Activated T-helper 17 cell treated with anti-CD3 and anti-CD28 coated beads, Interleukin-2, amount 50 U/mL, for 72 hours (primary cell): ENCODE results near the gene FBXO27. TPM values are rescaled to one million over a fixed set of nuclear protein-coding genes. Genes with fewer than 3 reads are reported as not detected.

Source experiments
- ATAC-seq: fragments of 150-1000 bp; cut with Tn5 transposase; replicated peaks from 2 replicates; pipeline ENCODE4 v1.10.0; 2021; ENCODE audit warnings: mild to moderate bottlenecking, moderate library complexity
- H3K27ac Mint-ChIP-seq: one replicate; pipeline ENCODE4 v1.8.0; 2022; ENCODE audit warnings: mixed read lengths
- H3K27me3 Mint-ChIP-seq: one replicate; pipeline ENCODE4 v1.8.0; 2022; ENCODE audit warnings: mixed read lengths
- H3K36me3 Mint-ChIP-seq: one replicate; pipeline ENCODE4 v1.8.0; 2022; ENCODE audit warnings: low read depth, mild to moderate bottlenecking, mixed read lengths
- H3K4me1 Mint-ChIP-seq: one replicate; pipeline ENCODE4 v1.8.0; 2022; ENCODE audit warnings: mixed read lengths
- H3K4me3 Mint-ChIP-seq: one replicate; pipeline ENCODE4 v1.8.0; 2022; ENCODE audit warnings: mild to moderate bottlenecking, mixed read lengths
- H3K9me3 Mint-ChIP-seq: one replicate; pipeline ENCODE4 v1.8.0; 2022; ENCODE audit warnings: mixed read lengths
- total RNA-seq, 2 donors: library from RNA; stranded (reverse); gene quantifications; one replicate each; pipeline ENCODE4 v1.2.3, GENCODE V29; 2022

The FBXO27 gene
- total RNA-seq, 2 donors from 2014 or later, result 0.43 to 0.66 TPM

DNA sequence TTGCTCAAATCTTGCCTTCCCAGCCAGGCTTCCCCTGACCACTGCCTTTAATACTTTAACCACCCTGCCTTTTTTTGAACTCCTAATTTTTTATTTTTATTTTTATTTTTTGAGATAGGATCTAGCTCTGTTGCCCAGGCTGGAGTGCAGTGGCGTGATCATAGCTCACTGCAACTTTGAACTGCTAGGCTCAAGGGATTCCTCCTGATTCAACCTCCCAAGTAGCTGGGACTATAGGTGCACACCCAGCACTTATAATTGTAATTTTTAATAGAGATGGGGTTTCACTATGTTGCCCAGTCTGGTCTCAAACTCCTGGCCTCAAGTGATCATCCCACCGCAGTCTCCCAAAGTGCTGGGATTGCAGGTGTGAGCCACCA is 21.7 kb upstream of the FBXO27 start:
- H3K4me3 Mint-ChIP-seq, result no peak overlapping the region
- peaks cover 1% of the 10 kb centered on the region for H3K27me3 Mint-ChIP-seq
- H3K4me1 Mint-ChIP-seq, result no peaks in the 10 kb centered on the region
- H3K27ac Mint-ChIP-seq, result no peak overlapping the region
- no peaks in the 10 kb centered on the region for H3K9me3 Mint-ChIP-seq
- no peaks in the 10 kb centered on the region for H3K36me3 Mint-ChIP-seq
- no peak for ATAC-seq

DNA sequence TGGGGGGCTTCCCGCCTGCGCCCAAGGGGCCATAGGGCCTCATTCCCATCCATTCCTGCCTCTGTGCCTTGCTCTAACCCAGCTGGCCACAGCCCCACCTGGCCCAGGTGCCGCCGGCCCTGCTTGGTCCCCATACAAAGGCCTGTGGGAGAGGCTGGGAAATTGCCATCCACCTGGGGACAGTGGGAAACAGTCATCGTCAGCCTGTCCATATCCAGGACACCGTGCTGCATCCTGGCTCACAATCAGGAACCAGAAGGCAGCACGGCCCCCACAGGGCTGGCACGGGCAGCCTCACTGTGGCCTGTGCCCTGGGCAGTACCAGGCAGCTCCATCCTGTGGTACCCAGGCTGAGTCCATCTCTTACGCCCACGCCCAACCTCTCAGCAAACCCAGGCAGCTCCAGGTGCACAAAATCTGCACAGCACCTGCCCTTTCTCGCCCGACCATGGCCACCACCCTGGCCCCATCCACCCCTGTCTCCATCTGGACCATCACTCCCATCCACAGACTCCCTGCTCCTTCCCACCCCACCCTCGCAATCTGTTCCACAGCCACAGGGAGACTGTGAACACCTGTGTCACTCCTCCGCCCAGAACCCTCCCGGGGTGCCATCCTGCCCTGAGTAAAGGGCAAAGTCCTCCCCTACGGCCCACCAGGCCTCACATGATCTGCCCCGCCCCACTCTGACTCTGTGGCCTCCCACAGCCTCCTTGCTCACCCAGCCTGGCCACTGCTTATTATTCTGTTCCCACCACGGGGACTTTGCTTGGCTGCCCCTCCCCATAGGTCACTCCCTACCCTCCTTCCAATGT is 21.1 kb upstream of the FBXO27 start:
- no peaks in the 10 kb centered on the region for H3K9me3 Mint-ChIP-seq
- H3K27ac Mint-ChIP-seq, result no peak overlapping the region
- H3K4me1 Mint-ChIP-seq, result no peaks in the 10 kb centered on the region
- no peaks in the 10 kb centered on the region for H3K36me3 Mint-ChIP-seq
- no peak for ATAC-seq
- H3K27me3 Mint-ChIP-seq, result peaks cover 3% of the 10 kb centered on the region
- H3K4me3 Mint-ChIP-seq, result no peak overlapping the region

DNA sequence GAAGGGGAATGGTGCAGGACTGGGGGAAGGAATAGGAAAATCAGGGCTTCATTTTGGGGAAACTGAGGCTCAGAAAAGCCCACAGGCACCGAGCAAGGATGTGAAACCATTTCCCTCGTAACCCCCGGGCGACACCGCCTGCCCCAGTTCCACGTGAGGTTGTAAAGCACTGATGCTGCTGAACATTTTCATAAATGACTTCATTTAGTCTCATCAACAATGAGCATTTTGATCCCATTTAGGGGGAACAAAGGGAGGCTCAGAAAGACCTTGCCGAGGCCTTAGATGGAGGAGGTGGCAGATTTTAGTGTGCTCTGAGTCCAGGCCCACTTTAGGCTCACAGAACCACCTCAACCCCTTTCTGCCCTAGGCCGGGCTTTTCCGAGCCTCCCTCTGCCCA is 20.5 kb upstream of the FBXO27 start:
- H3K4me1 Mint-ChIP-seq, result no peaks in the 10 kb centered on the region
- no peak overlapping the region for H3K27ac Mint-ChIP-seq
- no peaks in the 10 kb centered on the region for H3K9me3 Mint-ChIP-seq
- H3K27me3 Mint-ChIP-seq, result peaks cover 3% of the 10 kb centered on the region
- no peaks in the 10 kb centered on the region for H3K36me3 Mint-ChIP-seq
- no peak overlapping the region for H3K4me3 Mint-ChIP-seq
- no peak for ATAC-seq

DNA sequence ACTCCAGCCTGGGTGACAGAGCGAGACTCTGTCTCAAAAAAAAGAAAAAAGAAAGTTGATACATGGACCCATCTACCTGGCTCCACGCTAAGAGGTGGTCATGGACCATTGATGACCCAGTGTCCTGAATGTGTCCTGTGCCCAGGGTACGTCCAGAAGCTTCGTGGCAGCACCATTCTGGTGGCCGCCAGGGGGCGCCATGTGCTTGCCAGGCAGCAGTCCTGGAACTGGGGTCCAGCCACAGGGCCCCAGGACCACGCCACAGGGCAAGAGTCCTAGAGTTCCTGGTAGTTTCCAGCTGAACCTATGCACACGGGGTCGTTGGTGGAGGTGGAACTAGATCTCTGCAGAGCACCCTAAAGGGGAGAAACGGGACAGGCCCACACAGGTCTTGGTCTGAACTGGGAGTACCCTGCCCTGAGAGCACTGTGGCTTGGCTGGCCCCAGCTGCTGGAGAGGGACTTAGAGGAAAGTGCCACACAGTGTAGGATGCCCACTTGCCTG is 19.9 kb upstream of the FBXO27 start:
- peak; percentile 78 for ATAC-seq
- Mint-ChIP-seq H3K4me3 (no peak overlapping the region), H3K27me3 (peaks cover 3% of the 10 kb centered on the region), H3K27ac (no peak overlapping the region), H3K36me3 (no peaks in the 10 kb centered on the region), H3K4me1 (no peaks in the 10 kb centered on the region), H3K9me3 (no peaks in the 10 kb centered on the region)

DNA sequence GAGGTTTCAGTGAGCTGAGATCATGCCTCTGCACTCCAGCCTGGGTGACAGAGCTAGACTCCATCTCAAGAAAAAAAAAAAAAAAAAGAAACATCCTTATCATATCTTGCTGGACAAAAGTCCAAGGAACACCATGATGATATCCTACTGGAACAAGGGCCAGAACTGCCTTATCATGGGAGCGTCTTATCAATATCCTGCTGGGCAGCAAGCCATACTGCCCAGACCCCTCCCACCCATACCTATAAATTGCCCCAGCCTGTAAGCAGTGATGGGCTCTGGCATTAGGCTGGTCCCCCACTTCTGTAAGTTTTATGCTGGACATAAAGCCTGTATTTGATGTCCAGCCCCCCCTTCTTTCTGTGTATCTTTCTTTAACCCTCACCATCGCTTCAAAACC is 14.7 kb upstream of the FBXO27 start:
- H3K27me3 Mint-ChIP-seq, result peaks cover 3% of the 10 kb centered on the region
- no peaks in the 10 kb centered on the region for H3K36me3 Mint-ChIP-seq
- H3K9me3 Mint-ChIP-seq, result no peaks in the 10 kb centered on the region
- no peak overlapping the region for H3K27ac Mint-ChIP-seq
- H3K4me1 Mint-ChIP-seq, result no peaks in the 10 kb centered on the region
- ATAC-seq, result no peak
- H3K4me3 Mint-ChIP-seq, result no peak overlapping the region

DNA sequence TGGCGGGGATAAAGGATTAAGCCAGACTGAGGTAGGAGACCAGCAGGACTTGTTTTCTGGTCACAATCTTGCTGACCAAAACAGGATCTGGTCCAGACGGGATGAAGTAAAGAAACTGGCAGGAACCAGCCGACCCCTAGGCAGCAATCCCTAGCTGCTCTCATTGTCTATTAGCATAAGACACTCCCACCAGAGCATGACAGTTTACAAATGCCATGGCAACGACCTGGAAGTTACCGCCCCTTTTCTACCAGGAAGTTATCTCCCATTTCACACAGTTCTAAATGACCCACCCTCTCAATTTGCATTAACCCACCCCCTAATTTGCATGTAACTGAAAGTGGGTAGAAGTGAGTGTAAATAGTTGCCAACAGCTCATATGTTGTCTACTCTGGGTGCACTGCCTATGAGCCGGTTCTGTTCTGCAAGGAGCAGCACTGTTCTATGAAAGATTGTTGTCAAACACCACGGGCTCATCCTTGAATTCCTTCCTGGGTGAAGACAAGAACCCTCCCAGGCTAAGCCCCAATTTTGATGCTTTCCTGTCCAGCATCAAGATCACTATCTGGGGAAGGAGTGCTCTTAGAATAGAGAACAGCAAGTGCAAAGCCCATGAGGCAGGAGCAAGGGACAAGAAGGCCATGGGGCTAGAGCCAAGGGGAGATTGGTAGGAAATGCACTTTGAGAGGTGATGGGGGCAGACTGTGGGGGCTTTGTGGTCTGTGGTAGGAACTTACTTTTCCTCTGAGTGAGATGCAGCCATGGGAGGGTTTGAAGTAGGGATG is 13.9 kb upstream of the FBXO27 start:
- H3K9me3 Mint-ChIP-seq, result no peaks in the 10 kb centered on the region
- H3K4me3 Mint-ChIP-seq, result no peak overlapping the region
- peak; percentile 64 for ATAC-seq

DNA sequence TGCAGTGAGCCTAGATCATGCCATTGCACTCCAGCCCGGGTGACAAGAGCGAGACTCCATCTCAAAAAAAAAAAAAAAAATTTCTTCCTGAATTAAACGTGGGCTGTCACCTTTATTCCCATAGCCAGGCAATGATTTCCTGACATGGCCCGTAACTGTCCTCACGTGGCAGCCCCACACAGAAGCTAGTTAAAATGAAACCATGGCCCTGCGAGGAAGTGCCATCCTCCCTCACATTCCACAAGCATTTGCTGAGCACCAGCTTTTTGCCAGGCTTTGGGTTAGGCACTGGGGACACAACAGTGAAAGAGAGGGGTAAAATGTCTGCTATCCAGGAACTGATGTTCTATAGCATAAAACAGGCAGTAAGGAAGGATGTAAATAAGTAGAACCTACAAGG is 13.2 kb upstream of the FBXO27 start:
- ATAC-seq, result no peak
- Mint-ChIP-seq H3K27me3 (peaks cover 3% of the 10 kb centered on the region), H3K4me1 (no peaks in the 10 kb centered on the region), H3K36me3 (no peaks in the 10 kb centered on the region), H3K4me3 (no peak overlapping the region), H3K9me3 (no peaks in the 10 kb centered on the region), H3K27ac (no peak overlapping the region)

More for the DNA sequence above, 13.9 kb upstream of the FBXO27 start:
- Mint-ChIP-seq H3K36me3 (no peaks in the 10 kb centered on the region), H3K27me3 (peaks cover 3% of the 10 kb centered on the region), H3K4me1 (no peaks in the 10 kb centered on the region), H3K27ac (no peak overlapping the region)

DNA sequence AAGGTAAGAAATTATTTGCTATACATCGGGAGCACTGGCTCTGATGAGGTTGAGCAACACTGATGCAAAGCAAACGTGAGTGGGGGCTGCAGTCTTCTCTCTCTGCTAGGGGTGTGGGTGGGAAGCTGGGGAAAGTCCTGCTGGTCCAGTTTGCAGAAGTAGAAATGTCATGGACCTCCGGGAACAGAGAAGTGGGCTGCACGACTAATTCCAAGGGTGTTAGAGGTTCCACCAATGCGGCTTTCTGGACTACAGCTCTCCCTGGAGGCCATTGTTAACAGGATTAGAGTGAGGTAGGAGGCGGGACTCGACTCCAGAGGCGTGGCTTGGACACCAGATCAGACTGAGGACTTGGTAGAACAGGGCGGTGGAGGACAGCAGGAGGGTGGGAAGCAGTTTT is 5.7 kb upstream of the FBXO27 start:
- no peak overlapping the region for H3K4me3 Mint-ChIP-seq
- no peaks in the 10 kb centered on the region for H3K9me3 Mint-ChIP-seq
- H3K36me3 Mint-ChIP-seq, result no peaks in the 10 kb centered on the region
- H3K27ac Mint-ChIP-seq, result no peak overlapping the region
- H3K27me3 Mint-ChIP-seq, result peaks cover 8% of the 10 kb centered on the region
- no peak for ATAC-seq
- no peaks in the 10 kb centered on the region for H3K4me1 Mint-ChIP-seq

DNA sequence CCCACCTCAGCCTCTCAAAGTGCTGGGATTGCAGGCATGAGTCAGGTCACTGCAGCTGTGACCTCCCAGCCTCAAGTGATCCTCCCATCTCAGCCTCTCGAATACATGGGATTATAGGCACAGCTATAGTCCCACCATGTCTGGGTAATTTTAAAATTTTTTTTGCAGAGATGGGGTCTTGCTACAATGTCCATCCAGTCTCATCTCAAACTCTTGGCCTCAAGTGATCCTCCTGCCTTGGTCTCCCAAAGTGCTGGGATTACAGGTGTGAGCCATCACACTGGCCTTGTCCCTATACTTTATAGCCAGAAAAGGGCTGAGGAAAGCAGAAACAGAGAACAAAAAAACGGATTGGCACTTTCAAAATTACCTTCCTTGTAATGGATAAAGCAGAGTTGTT is 4.8 kb upstream of the FBXO27 start:
- Mint-ChIP-seq H3K27ac (no peak overlapping the region), H3K36me3 (no peaks in the 10 kb centered on the region), H3K4me1 (no peaks in the 10 kb centered on the region), H3K27me3 (peaks cover 13% of the 10 kb centered on the region), H3K4me3 (no peak overlapping the region), H3K9me3 (no peaks in the 10 kb centered on the region)
- no peak for ATAC-seq

DNA sequence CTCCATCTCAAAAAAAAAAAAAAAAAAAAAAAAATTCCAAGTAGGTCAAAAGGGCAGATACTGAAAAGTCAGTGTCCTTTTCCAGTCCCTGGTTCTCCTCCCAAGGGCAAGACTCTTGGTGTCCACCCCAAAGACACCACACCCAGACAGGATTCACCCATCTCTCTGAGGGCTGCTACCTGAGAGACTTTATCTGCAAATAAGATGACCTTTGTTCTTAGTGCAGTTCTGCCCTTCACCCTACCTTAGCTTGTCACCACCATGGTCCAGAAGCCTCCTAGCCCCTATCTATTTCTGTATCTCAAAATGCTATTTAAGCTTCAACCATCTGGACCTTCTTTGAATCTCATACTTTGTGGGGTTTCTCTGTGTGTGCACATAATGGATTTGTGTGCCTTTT is 4.2 kb upstream of the FBXO27 start:
- peaks cover 13% of the 10 kb centered on the region for H3K27me3 Mint-ChIP-seq
- no peak for ATAC-seq
- H3K36me3 Mint-ChIP-seq, result no peaks in the 10 kb centered on the region
- no peak overlapping the region for H3K4me3 Mint-ChIP-seq
- no peak overlapping the region for H3K27ac Mint-ChIP-seq
- H3K9me3 Mint-ChIP-seq, result no peaks in the 10 kb centered on the region
- no peaks in the 10 kb centered on the region for H3K4me1 Mint-ChIP-seq

DNA sequence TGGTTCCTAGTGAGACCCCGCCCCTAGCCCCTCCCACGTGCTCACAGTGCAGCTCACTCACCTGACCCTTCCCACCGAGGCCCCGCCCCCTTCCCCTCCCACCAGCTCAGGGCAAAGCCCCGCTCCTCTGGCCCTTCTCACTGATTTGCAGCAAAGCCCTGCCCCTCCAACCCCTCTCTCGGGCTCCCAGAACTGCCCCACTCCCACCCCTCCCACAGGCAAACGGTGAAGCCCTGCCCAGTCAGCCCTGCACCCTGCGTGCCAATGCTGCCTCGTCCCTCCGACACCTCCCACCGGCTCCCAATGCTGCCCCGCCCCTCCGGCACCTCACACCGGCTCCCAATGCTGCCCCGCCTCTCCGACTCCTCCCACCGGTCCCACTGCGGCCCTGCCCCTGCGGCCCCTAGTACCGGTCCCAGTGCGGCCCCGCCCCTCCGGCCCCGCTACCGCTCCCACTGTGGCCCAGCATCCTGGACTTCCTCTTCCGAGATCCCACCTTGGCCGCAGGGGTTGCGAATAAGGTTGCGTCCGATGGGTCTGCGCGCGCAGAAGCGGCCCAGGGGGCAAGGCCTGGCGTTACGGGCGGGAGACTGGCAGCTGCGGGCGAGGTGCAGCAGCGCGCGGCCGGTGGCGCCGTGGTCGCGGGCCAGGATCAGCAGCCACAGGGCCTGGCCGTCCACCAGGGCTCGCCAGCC is 834 bp downstream of the FBXO27 start:
- peaks cover 5% of the 10 kb centered on the region for H3K27me3 Mint-ChIP-seq
- ATAC-seq, result peak; percentile 97
- H3K4me1 Mint-ChIP-seq, result no peaks in the 10 kb centered on the region
- H3K9me3 Mint-ChIP-seq, result no peaks in the 10 kb centered on the region
- no peak overlapping the region for H3K27ac Mint-ChIP-seq
- peak overlapping the region; percentile 47 for H3K4me3 Mint-ChIP-seq
- no peaks in the 10 kb centered on the region for H3K36me3 Mint-ChIP-seq

DNA sequence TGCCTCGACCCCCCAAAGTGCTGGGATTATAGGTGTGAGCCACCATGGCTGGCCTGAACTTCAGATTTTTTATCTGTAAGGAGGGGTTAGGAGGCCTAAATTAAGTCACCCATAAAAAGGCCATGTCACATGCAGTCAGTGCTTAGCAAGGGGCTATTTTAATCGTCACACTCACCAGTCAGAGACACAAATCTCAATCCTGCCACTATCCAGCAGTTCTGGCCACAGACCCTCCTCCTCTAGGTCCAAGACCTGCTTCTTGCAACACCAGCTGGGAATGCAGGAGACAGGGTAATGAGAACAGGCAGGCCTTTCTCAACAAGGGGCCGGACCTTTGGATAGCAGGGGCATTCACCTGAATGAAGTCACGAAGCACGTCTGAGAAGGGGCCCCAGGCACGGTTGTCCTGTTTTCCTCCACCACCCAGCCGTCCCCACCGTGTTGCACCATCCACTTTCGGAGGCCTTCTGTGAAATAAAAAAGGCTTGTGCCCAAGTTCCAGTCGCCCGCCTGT is 1.4 kb downstream of the FBXO27 start:
- H3K36me3 Mint-ChIP-seq, result no peaks in the 10 kb centered on the region
- no peaks in the 10 kb centered on the region for H3K9me3 Mint-ChIP-seq
- H3K4me1 Mint-ChIP-seq, result no peaks in the 10 kb centered on the region
- peak overlapping the region; percentile 47 for H3K4me3 Mint-ChIP-seq
- no peak overlapping the region for H3K27ac Mint-ChIP-seq
- ATAC-seq, result no peak
- H3K27me3 Mint-ChIP-seq, result peaks cover 5% of the 10 kb centered on the region

DNA sequence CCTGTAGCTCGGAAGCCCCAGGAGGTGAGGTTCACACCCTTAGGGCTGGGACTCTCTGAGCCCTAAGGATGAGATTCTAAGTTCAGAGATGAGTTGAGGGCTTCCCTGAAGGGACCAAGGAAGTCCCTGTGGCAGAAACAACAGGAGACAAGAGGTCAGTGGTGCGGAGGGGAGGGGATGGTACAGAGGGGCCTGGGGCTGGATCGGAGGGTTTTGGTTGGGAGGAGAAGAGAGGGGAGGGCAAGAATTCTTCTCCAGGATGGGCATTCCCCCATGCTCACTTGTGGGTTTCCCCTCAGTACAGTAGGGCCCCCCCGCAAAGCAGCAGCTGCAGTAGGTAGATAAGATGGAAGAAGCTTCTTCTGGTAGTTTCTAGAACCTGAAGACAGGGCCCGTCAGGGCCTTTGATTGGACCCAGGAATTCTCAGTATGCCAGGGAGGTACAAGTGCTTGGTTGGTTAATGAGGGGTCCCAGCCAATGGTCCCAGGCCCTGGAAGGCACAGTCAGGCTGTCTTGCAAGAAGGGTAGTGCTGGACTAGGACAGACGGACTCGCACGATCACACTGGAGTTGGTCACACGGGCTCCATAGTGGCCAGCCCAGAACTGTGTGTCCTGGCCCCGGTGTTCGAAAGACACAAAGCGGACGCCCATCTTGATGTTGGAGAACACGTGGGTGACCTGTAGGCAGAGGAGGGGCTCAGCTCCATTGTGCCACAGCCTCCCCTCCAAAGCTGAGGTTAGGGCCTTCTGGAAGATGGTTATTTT is 7.3 kb downstream of the FBXO27 start:
- peaks cover 3% of the 10 kb centered on the region for H3K27me3 Mint-ChIP-seq
- no peaks in the 10 kb centered on the region for H3K9me3 Mint-ChIP-seq
- ATAC-seq, result no peak
- no peaks in the 10 kb centered on the region for H3K4me1 Mint-ChIP-seq
- H3K36me3 Mint-ChIP-seq, result no peaks in the 10 kb centered on the region
- H3K4me3 Mint-ChIP-seq, result no peak overlapping the region
- H3K27ac Mint-ChIP-seq, result no peak overlapping the region

DNA sequence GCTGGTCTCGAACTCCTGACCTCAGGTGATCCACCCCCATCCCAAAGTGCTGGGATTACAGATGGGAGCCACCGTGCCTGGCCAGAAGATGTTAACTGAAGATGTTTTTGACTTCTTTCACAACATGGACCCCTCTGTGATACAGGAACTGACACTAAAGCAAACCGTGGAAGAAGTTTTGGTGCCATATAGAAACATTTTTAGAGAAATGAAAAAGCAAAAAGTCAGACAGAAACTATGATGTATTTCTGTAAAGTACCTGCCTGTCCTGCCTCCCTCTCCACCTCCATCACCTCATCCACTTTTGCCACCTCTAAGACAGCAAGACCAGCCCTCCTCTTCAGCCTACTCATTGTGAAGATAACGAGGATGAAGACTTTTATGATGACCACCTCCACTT is 11.3 kb downstream of the FBXO27 start:
- H3K27me3 Mint-ChIP-seq, result peaks cover 13% of the 10 kb centered on the region
- no peaks in the 10 kb centered on the region for H3K4me1 Mint-ChIP-seq
- H3K9me3 Mint-ChIP-seq, result no peaks in the 10 kb centered on the region
- no peak overlapping the region for H3K4me3 Mint-ChIP-seq
- peak; percentile 47 for ATAC-seq
- no peak overlapping the region for H3K27ac Mint-ChIP-seq
- H3K36me3 Mint-ChIP-seq, result no peaks in the 10 kb centered on the region
